H1 (cell line): Measurements from ENCODE around the gene SLC24A4. TPM values are rescaled to one million over a fixed set of nuclear protein-coding genes. Genes with fewer than 3 reads are reported as not detected.

ENCODE experiments used
- CTCF ChIA-PET: fragments of 300-600 bp; sonication (Branson Sonifier 250); formaldehyde crosslinking; loops from one replicate; lab custom pipeline; 2021; ENCODE audit not compliant: partially characterized antibody; lab: Charles Lee
- POLR2A ChIA-PET: fragments of 300-600 bp; sonication (Branson Sonifier 250); formaldehyde crosslinking; loops from one replicate; lab custom pipeline; 2021; ENCODE audit warnings: inconsistent platforms; ENCODE audit not compliant: partially characterized antibody; lab: Charles Lee
- DNase-seq, 2 experiments: peaks; one replicate each; pipeline versions ENCODE4 v3.0.0 to v3.0.0-alpha.2; 2010 to 2022; ENCODE audit warnings: low spot score in 2 of 2, low read depth in 1 of 2, mixed read lengths in 1 of 2
- FAIRE-seq: peaks from 2 replicates; lab custom pipeline; 2011; peaks lifted over from hg19 to GRCh38; lab: Jason Lieb, UNC
- H2AFZ ChIP-seq: 2 replicates; pipeline ENCODE4 v1.8.1; 2012; ENCODE audit warnings: low read length, inconsistent platforms
- H2AK5ac ChIP-seq: 2 replicates; pipeline ENCODE4 v1.6.1; 2013; ENCODE audit warnings: low read depth, low read length
- H2BK120ac ChIP-seq: replicated peaks from 2 replicates; pipeline ENCODE3; 2013; ENCODE audit warnings: low read depth, low read length, inconsistent platforms
- H2BK12ac ChIP-seq: 2 replicates; pipeline ENCODE4 v1.6.1; 2013; ENCODE audit warnings: low read depth, low read length
- H2BK15ac ChIP-seq: 2 replicates; pipeline ENCODE4 v1.6.1; 2013; ENCODE audit warnings: low read length
- H2BK20ac ChIP-seq: 2 replicates; pipeline ENCODE4 v1.6.1; 2013; ENCODE audit warnings: low read length
- H2BK5ac ChIP-seq: 2 replicates; pipeline ENCODE4 v1.6.1; 2013; ENCODE audit warnings: low read depth, low read length
- H3K14ac ChIP-seq: 2 replicates; pipeline ENCODE4 v1.6.1; 2013; ENCODE audit warnings: inconsistent platforms; ENCODE audit not compliant: insufficient read length
- H3K18ac ChIP-seq: 2 replicates; pipeline ENCODE4 v1.6.1; 2013; ENCODE audit warnings: low read length; ENCODE audit errors: extremely low read depth
- H3K23ac ChIP-seq: 2 replicates; pipeline ENCODE4 v1.6.1; 2013; ENCODE audit warnings: inconsistent platforms; ENCODE audit not compliant: insufficient read length
- H3K23me2 ChIP-seq: 2 replicates; pipeline ENCODE4 v1.6.1; 2013; ENCODE audit warnings: low read depth, low read length
- H3K27ac ChIP-seq: 2 replicates; pipeline ENCODE4 v1.6.1; 2011; ENCODE audit warnings: low read depth, low read length, inconsistent platforms
- H3K27me3 ChIP-seq, 4 experiments: replicated peaks in 1 of 4; 1 replicate in 1 of 4; 2 replicates in 3 of 4; pipeline versions ENCODE4 v1.6.1 to v1.8.1; 2011 to 2013; ENCODE audit warnings: low read length in 3 of 4, mild to moderate bottlenecking in 3 of 4, inconsistent platforms in 2 of 4, mixed read lengths in 2 of 4, moderate library complexity in 1 of 4; ENCODE audit not compliant: control insufficient read depth in 3 of 4, insufficient read depth in 3 of 4; ENCODE audit errors: extremely low read depth in 1 of 4
- H3K36me3 ChIP-seq, 4 experiments: 2 replicates each; pipeline versions ENCODE4 v1.6.1 to v1.8.1; 2011 to 2013; ENCODE audit warnings: mild to moderate bottlenecking in 4 of 4, low read length in 3 of 4, moderate library complexity in 2 of 4, control low read depth in 1 of 4, inconsistent platforms in 1 of 4; ENCODE audit not compliant: insufficient read depth in 4 of 4, control insufficient read depth in 2 of 4
- H3K4ac ChIP-seq: replicated peaks from 2 replicates; pipeline ENCODE3; 2013; ENCODE audit warnings: low read length, low read depth, mixed read lengths, inconsistent platforms; ENCODE audit not compliant: insufficient read length
- H3K4me1 ChIP-seq, 4 experiments: replicated peaks in 1 of 4; 1 replicate in 1 of 4; 2 replicates in 3 of 4; pipeline versions ENCODE4 v1.6.1 to v1.8.1; 2011 to 2013; ENCODE audit warnings: low read length in 3 of 4, inconsistent platforms in 2 of 4, mixed read lengths in 1 of 4; ENCODE audit not compliant: insufficient read depth in 4 of 4, control insufficient read depth in 3 of 4
- H3K4me2 ChIP-seq, 2 experiments: 2 replicates each; pipeline versions ENCODE4 v1.6.1 to v1.8.1; 2011 to 2013; ENCODE audit warnings: low read depth in 2 of 2, low read length in 2 of 2, control low read depth in 1 of 2, inconsistent platforms in 1 of 2, mild to moderate bottlenecking in 1 of 2; ENCODE audit not compliant: insufficient read depth in 1 of 2
- H3K4me3 ChIP-seq, 4 experiments: fragments of 200-600, 300-600 bp in 1 of 4; sonication (generic), shearing (Covaris generic), sonication (Bioruptor Twin) in 1 of 4; 2 replicates each; pipeline versions ENCODE4 v1.5.1 to v1.8.1; 2011 to 2016; ENCODE audit warnings: low read length in 4 of 4, low read depth in 3 of 4, control low read depth in 2 of 4, inconsistent platforms in 2 of 4, mild to moderate bottlenecking in 2 of 4, mixed read lengths in 1 of 4, moderate library complexity in 1 of 4; ENCODE audit not compliant: insufficient read depth in 2 of 4; ENCODE audit errors: extremely low read depth in 1 of 4
- H3K56ac ChIP-seq: replicated peaks from 2 replicates; pipeline ENCODE3; 2013; ENCODE audit warnings: low read depth, mild to moderate bottlenecking, mixed read lengths, low read length, inconsistent platforms; ENCODE audit not compliant: insufficient read length
- H3K79me1 ChIP-seq: 2 replicates; pipeline ENCODE4 v1.6.1; 2013; ENCODE audit warnings: low read depth, low read length, control low read depth
- H3K79me2 ChIP-seq, 2 experiments: 2 replicates each; pipeline versions ENCODE4 v1.6.1 to v1.8.1; 2012 to 2013; ENCODE audit warnings: low read length in 2 of 2, mild to moderate bottlenecking in 2 of 2, inconsistent platforms in 1 of 2; ENCODE audit not compliant: insufficient read depth in 2 of 2, control insufficient read depth in 1 of 2
- H3K9ac ChIP-seq, 4 experiments: replicated peaks in 1 of 4; 1 replicate in 1 of 4; 2 replicates in 3 of 4; pipeline versions ENCODE4 v1.6.1 to v1.8.1; 2011 to 2013; ENCODE audit warnings: low read depth in 3 of 4, low read length in 3 of 4, control low read depth in 2 of 4, mild to moderate bottlenecking in 2 of 4, moderate library complexity in 2 of 4, inconsistent platforms in 1 of 4; ENCODE audit errors: extremely low read depth in 1 of 4
- H3K9me3 ChIP-seq, 2 experiments: 2 replicates each; pipeline versions ENCODE4 v1.6.1 to v1.8.1; 2012 to 2013; ENCODE audit warnings: mild to moderate bottlenecking in 2 of 2, moderate library complexity in 2 of 2, control low read depth in 1 of 2, inconsistent platforms in 1 of 2, low read depth in 1 of 2, low read length in 1 of 2, mixed read lengths in 1 of 2; ENCODE audit not compliant: insufficient read depth in 2 of 2
- H4K20me1 ChIP-seq, 2 experiments: replicated peaks in 1 of 2; 2 replicates each; pipeline versions ENCODE3 to v1.8.1; 2011 to 2013; ENCODE audit warnings: inconsistent platforms in 2 of 2, low read length in 2 of 2, mild to moderate bottlenecking in 1 of 2; ENCODE audit not compliant: insufficient read depth in 2 of 2, control insufficient read depth in 1 of 2
- H4K5ac ChIP-seq: 2 replicates; pipeline ENCODE4 v1.6.1; 2013; ENCODE audit warnings: low read length, low read depth, mixed read lengths, inconsistent platforms; ENCODE audit not compliant: insufficient read length
- H4K8ac ChIP-seq: 2 replicates; pipeline ENCODE4 v1.8.0; 2013; ENCODE audit warnings: mild to moderate bottlenecking, moderate library complexity, low read length, inconsistent platforms; ENCODE audit not compliant: insufficient read depth; ENCODE audit errors: extremely low read depth
- H4K91ac ChIP-seq: replicated peaks from 2 replicates; pipeline ENCODE3; 2013; ENCODE audit warnings: low read length, mixed read lengths, inconsistent platforms; ENCODE audit not compliant: insufficient read length
- ASH2L ChIP-seq: fragments of 200-600, 300-600 bp; sonication (generic); IDR thresholded peaks from one replicate; pipeline ENCODE4 v1.7.1; 2017; ENCODE audit warnings: low read length
- BACH1 ChIP-seq: IDR thresholded peaks from 2 replicates; pipeline ENCODE4 v1.6.1; 2012; ENCODE audit warnings: low read length, improper control_type of control experiment
- CHD1 ChIP-seq: IDR thresholded peaks from 2 replicates; pipeline ENCODE4 v1.6.1; 2012; ENCODE audit warnings: low read depth, low read length, improper control_type of control experiment
- TCF12 ChIP-seq: IDR thresholded peaks from 2 replicates; pipeline ENCODE4 v1.6.1; 2011; ENCODE audit warnings: low read depth, mild to moderate bottlenecking, low read length
- WGBS, 2 experiments: shearing (Covaris generic) in 1 of 2; methylation state at CpG; one replicate each; pipeline versions ENCODE4 v1.1.6 to v1.1.7; 2013 to 2015; ENCODE audit warnings: low lambda C conversion rate in 2 of 2, mixed read lengths in 2 of 2, inconsistent platforms in 1 of 2, low coverage in 1 of 2, missing lambda C conversion rate in 1 of 2; ENCODE audit not compliant: insufficient replicate concordance in 2 of 2, insufficient coverage in 1 of 2, insufficient read length in 1 of 2; ENCODE audit errors: extremely low coverage in 1 of 2, missing lambda C conversion rate in 1 of 2; 5-methylcytosine and 5-hydroxymethylcytosine counted together
- polyA plus RNA-seq, 7 experiments: library from polyadenylated mRNA; depleted of rRNA in 3 of 7; stranded (reverse) in 5 of 7; unstranded in 2 of 7; fragments of >200 nt in 5 of 7; fragments of 200-250 nt in 2 of 7; gene quantifications; 1 replicate in 5 of 7; 2 replicates in 1 of 7; 4 replicates in 1 of 7; pipeline versions ENCODE4 v1.2.1 to v1.2.3, GENCODE V29; 2011 to 2013; ENCODE audit warnings: missing spikeins in 2 of 7, mixed read lengths in 2 of 7
- total RNA-seq: library from RNA; stranded (reverse); fragmentation: NEBNext Ultra II Directional; extraction: Animal tissue kit (Norgen Biotek cat#: 25700); gene quantifications from 2 replicates; pipeline ENCODE4 v1.2.1, GENCODE V29; 2021

The SLC24A4 gene
- total and polyA plus RNA-seq, 2 of the 8 experiments (the other 6 are each of a cell fraction or from before 2014, with no cell fraction given): 0.27 to 0.89 TPM

- no peak overlapping the region for H3K23ac ChIP-seq
- FAIRE-seq: no peak
- no peak for TF ChIP-seq TCF12
- no peak for TF ChIP-seq BACH1
- TF ChIP-seq CHD1: no peak
- no peak for TF ChIP-seq ASH2L
These were observed 220.0 kb downstream of the SLC24A4 start for GRCh38 chr14:92542766-92543554.

More at GRCh38 chr14:92542766-92543554, 220.0 kb downstream of the SLC24A4 start:
- H3K27ac ChIP-seq: no peak overlapping the region
- no peak overlapping the region for H3K4me2 ChIP-seq
- no peaks in the 10 kb centered on the region for H3K36me3 ChIP-seq
- no peak overlapping the region for H3K14ac ChIP-seq
- H4K20me1 ChIP-seq: no peaks in the 10 kb centered on the region
- H2AK5ac ChIP-seq: no peak overlapping the region
- H4K91ac ChIP-seq: no peak overlapping the region
- no peaks in the 10 kb centered on the region for H3K79me2 ChIP-seq
- no peaks in the 10 kb centered on the region for H3K23me2 ChIP-seq
- no peak overlapping the region for H4K5ac ChIP-seq
- H3K4ac ChIP-seq: no peak overlapping the region
- no peaks in the 10 kb centered on the region for H3K27me3 ChIP-seq
- no peak overlapping the region for H3K9ac ChIP-seq
- no peaks in the 10 kb centered on the region for H3K9me3 ChIP-seq
- H4K8ac ChIP-seq: no peak overlapping the region
- no peak overlapping the region for H2BK120ac ChIP-seq
- DNase-seq: no peak
- H2BK5ac ChIP-seq: no peak overlapping the region
- no peak overlapping the region for H2AFZ ChIP-seq
- H3K56ac ChIP-seq: no peak overlapping the region
- H3K79me1 ChIP-seq: no peaks in the 10 kb centered on the region
- H2BK12ac ChIP-seq: no peak overlapping the region
- H3K4me3 ChIP-seq: no peak overlapping the region
- CTCF ChIA-PET: interaction anchor here (0.9 to 1.9 kb wide), 4 partner anchors 10 to 60 kb away, joined by 3 to 5 read pairs (median 4); no protein-coding TSS in a partner anchor
- POLR2A ChIA-PET: no interaction called here
- peaks cover 0 to 3% (median 0%) of the 10 kb centered on the region in 4 experiments; a peak in 3 of 7 replicates for H3K4me1 ChIP-seq
- no peak overlapping the region for H2BK20ac ChIP-seq
- 81% methylated on average over 8 of the region's 8 CpGs; no CpG with 5 or more reads in 1 of the 2 experiments for WGBS, 2 experiments
- H3K18ac ChIP-seq: no peak overlapping the region
- H2BK15ac ChIP-seq: no peak overlapping the region
